Nephron progenitor cell (in vitro differentiated cells): ENCODE measurements around the gene TRAPPC2.

ENCODE experiments used
- DNase-seq: peaks from one replicate; pipeline ENCODE4 v3.0.0; 2021
- H3K27ac Mint-ChIP-seq: 2 replicates; pipeline ENCODE4 v1.8.0; 2021; ENCODE audit warnings: mild to moderate bottlenecking, moderate library complexity, mixed read lengths
- H3K27me3 Mint-ChIP-seq: 2 replicates; pipeline ENCODE4 v1.8.0; 2021; ENCODE audit warnings: mild to moderate bottlenecking, low read depth, mixed read lengths; ENCODE audit not compliant: poor library complexity
- H3K36me3 Mint-ChIP-seq: 2 replicates; pipeline ENCODE4 v1.8.0; 2021; ENCODE audit warnings: low read depth, mixed read lengths
- H3K4me1 Mint-ChIP-seq: 2 replicates; pipeline ENCODE4 v1.8.0; 2021; ENCODE audit warnings: mixed read lengths
- H3K4me3 Mint-ChIP-seq: 2 replicates; pipeline ENCODE4 v1.8.0; 2021; ENCODE audit warnings: mild to moderate bottlenecking, moderate library complexity, mixed read lengths
- H3K9me3 Mint-ChIP-seq: 2 replicates; pipeline ENCODE4 v1.8.0; 2021; ENCODE audit warnings: mild to moderate bottlenecking, moderate library complexity, mixed read lengths
- TF ChIP-seq, protein P1 (sequence below): fragments of 200-600 bp; sonication (generic); IDR thresholded peaks from 2 replicates; pipeline ENCODE4 v1.5.0; 2021; ENCODE audit warnings: antibody characterized with exemption

TRAPPC2 gene

GRCh38 chrX:13688958-13689740, 45.3 kb downstream of the TRAPPC2 start, which contains the start of gene RAB9A:
Gene RAB9A, plus strand, starts transcription at chrX:13689128. Its CDS starts 19,619 bp downstream, at chrX:13708747.
- H3K9me3 Mint-ChIP-seq = peaks cover 29% of the 10 kb centered on the region
- no peaks in the 10 kb centered on the region for H3K27me3 Mint-ChIP-seq
- DNase-seq = peak; percentile 92
- H3K4me3 Mint-ChIP-seq = peak within 1 kb of the TSS; percentile 95
- H3K36me3 Mint-ChIP-seq = peaks cover 5% of the 10 kb centered on the region
- peak within 1 kb of the TSS; percentile 97 for H3K27ac Mint-ChIP-seq
- peaks cover 37% of the 10 kb centered on the region for H3K4me1 Mint-ChIP-seq
- TF ChIP-seq, protein P1, sequence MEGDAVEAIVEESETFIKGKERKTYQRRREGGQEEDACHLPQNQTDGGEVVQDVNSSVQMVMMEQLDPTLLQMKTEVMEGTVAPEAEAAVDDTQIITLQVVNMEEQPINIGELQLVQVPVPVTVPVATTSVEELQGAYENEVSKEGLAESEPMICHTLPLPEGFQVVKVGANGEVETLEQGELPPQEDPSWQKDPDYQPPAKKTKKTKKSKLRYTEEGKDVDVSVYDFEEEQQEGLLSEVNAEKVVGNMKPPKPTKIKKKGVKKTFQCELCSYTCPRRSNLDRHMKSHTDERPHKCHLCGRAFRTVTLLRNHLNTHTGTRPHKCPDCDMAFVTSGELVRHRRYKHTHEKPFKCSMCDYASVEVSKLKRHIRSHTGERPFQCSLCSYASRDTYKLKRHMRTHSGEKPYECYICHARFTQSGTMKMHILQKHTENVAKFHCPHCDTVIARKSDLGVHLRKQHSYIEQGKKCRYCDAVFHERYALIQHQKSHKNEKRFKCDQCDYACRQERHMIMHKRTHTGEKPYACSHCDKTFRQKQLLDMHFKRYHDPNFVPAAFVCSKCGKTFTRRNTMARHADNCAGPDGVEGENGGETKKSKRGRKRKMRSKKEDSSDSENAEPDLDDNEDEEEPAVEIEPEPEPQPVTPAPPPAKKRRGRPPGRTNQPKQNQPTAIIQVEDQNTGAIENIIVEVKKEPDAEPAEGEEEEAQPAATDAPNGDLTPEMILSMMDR = no peak

DNA sequence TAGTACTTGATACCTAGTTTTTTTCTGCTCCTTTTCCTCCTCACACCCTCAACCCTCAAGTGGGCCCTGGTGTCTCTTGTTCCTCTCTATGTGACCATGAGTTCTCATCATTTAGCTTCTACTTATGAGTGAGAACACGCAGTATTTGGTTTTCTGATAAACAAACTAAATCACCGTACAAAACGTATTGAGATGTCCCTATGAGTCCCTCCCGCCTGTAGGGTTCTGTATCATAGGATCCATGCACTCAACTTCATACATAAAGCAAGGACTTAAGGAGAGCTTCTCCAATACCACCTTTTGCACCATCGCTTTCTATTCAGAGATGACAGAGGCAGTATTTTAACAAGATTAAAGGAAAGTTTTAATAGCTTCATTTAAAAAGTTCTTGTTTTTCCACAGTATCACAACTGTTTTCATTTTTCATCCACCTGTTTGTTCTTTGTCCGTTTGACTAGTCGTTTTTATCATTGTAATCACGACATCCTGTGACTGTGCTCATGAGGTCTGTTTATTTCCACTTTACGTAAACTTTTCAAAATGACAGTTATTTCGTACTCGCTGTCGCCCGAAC, 45.9 kb downstream of the TRAPPC2 start:
- Mint-ChIP-seq H3K9me3 (peaks cover 35% of the 10 kb centered on the region), H3K4me3 (peak overlapping the region; percentile 95), H3K27me3 (no peaks in the 10 kb centered on the region), H3K36me3 (peaks cover 5% of the 10 kb centered on the region), H3K4me1 (peaks cover 33% of the 10 kb centered on the region), H3K27ac (no peak overlapping the region)
- no peak for DNase-seq
- TF ChIP-seq, protein P1 = no peak

DNA sequence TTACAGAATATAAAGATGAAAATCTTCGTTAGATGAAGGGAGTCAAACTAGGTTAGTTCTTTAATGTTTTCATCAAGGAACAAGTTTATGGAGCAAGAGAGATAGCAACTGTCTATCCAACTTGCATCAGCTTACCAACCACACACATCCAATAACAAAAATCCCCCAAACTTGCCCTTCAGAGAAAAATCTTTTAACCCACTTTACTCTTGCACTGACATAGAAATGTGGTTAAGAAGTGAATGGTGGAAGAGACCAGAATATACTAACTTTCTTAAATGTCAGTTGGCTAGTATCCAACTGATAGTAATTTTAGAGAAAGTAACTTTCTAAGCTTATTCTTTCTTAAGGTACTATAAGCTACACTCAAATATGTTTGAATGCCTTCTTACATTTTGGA, 47.2 kb downstream of the TRAPPC2 start:
- no peak overlapping the region for H3K27ac Mint-ChIP-seq
- H3K4me3 Mint-ChIP-seq = no peak overlapping the region
- H3K36me3 Mint-ChIP-seq = peaks cover 5% of the 10 kb centered on the region
- peaks cover 36% of the 10 kb centered on the region for H3K9me3 Mint-ChIP-seq
- DNase-seq = no peak
- no peaks in the 10 kb centered on the region for H3K27me3 Mint-ChIP-seq
- peaks cover 20% of the 10 kb centered on the region for H3K4me1 Mint-ChIP-seq
- TF ChIP-seq, protein P1 = no peak

- TF ChIP-seq, protein P1 = no peak
- Mint-ChIP-seq H3K4me1 (peaks cover 10% of the 10 kb centered on the region), H3K36me3 (no peaks in the 10 kb centered on the region), H3K27me3 (no peaks in the 10 kb centered on the region), H3K4me3 (no peak overlapping the region), H3K9me3 (peaks cover 46% of the 10 kb centered on the region), H3K27ac (no peak overlapping the region)
- DNase-seq = no peak
Measured at GRCh38 chrX:13685126-13685763, 49.2 kb downstream of the TRAPPC2 start.

DNA sequence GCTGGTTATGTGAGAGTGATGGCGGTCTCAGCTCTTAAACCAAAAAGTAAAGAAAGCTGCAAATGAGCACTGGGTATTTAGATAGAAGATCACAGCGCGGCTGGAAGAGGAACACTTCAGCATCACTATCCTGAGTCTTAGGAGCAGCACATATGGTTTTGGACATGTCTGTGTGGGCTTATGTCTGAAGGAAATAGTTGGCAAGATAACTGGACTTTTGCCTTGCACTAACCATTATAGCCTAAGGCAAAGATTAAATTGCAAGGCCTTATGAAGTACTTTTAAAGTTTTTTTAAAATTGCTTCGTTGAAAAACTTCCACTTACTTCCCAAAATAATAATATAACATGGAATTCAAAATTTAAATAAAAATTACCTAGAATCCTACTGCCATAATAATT, 50.1 kb downstream of the TRAPPC2 start:
- Mint-ChIP-seq H3K36me3 (no peaks in the 10 kb centered on the region), H3K27me3 (no peaks in the 10 kb centered on the region), H3K4me1 (peaks cover 7% of the 10 kb centered on the region), H3K9me3 (peaks cover 51% of the 10 kb centered on the region), H3K4me3 (no peak overlapping the region), H3K27ac (no peak overlapping the region)
- no peak for DNase-seq
- TF ChIP-seq, protein P1 = no peak
